K562 (cell line): Measurements from ENCODE around the gene CKLF. TPM values are rescaled to one million over a fixed set of nuclear protein-coding genes. Genes with fewer than 3 reads are reported as not detected.
A peak's percentile ranks its signal among the peaks of the same experiment; 100 is the strongest.

Experiments
- ATAC-seq: fragments of 200-7000 bp; cut with Tn5 transposase; 3 replicates; pipeline ENCODE4 v1.9.1; 2020; ENCODE audit warnings: moderate library complexity
- BruUV-seq: library from RNA; stranded (reverse); fragments of 400-500 nt; replicated peaks from 2 replicates; lab custom pipeline; 2021; lab: Mats Ljungman, UMichigan
- CTCF ChIA-PET: fragments of 300-600 bp; formaldehyde crosslinking; extraction: SDS; loops from one replicate; lab custom pipeline; 2021; ENCODE audit warnings: low intra/inter-chr PET ratio; lab: Yijun Ruan, JAX
- POLR2A ChIA-PET: fragments of 300-600, 350-650 bp; sonication (Branson Sonifier 250); formaldehyde crosslinking; extraction: SDS; loops from one replicate; lab custom pipeline; 2021; ENCODE audit warnings: antibody characterized with exemption, inconsistent platforms; lab: Yijun Ruan, JAX
- DNase-seq, 4 experiments: peaks; one replicate each; pipeline versions ENCODE4 v3.0.0 to v3.0.0-alpha.2; 2011 to 2018; ENCODE audit warnings: low spot score in 3 of 4, mixed read lengths in 3 of 4; ENCODE audit errors: extremely low read depth in 1 of 4
- FAIRE-seq: peaks from 2 replicates; lab custom pipeline; 2011; peaks lifted over from hg19 to GRCh38; lab: Jason Lieb, UNC
- H2AFZ ChIP-seq: 2 replicates; pipeline ENCODE4 v1.6.0; 2011; ENCODE audit warnings: low read depth, low read length, control low read depth, inconsistent platforms
- H3K27ac ChIP-seq: fragments of 200-600 bp; 3 replicates; pipeline ENCODE4 v1.8.0; 2011; ENCODE audit warnings: low read depth, mild to moderate bottlenecking, control low read depth, inconsistent platforms, low read length, moderate library complexity, mixed read lengths; ENCODE audit errors: extremely low read depth
- H3K27me3 ChIP-seq, 2 experiments: fragments of 300-600 bp in 1 of 2; 2 replicates in 1 of 2; 3 replicates in 1 of 2; pipeline versions ENCODE4 v1.6.0 to v1.8.0; 2011; ENCODE audit warnings: inconsistent platforms in 2 of 2, low read length in 2 of 2, mild to moderate bottlenecking in 1 of 2, mixed read lengths in 1 of 2, moderate library complexity in 1 of 2; ENCODE audit not compliant: control insufficient read depth in 2 of 2, insufficient read depth in 2 of 2
- H3K36me3 ChIP-seq: fragments of 300-600 bp; 3 replicates; pipeline ENCODE4 v1.8.0; 2011; ENCODE audit warnings: mild to moderate bottlenecking, low read length, inconsistent platforms; ENCODE audit not compliant: control insufficient read depth, insufficient read depth
- H3K4me1 ChIP-seq, 2 experiments: fragments of 200-600 bp in 1 of 2; replicated peaks in 1 of 2; 2 replicates in 1 of 2; 3 replicates in 1 of 2; pipeline versions ENCODE4 v1.5.1 to v1.8.0; 2011; ENCODE audit warnings: inconsistent platforms in 2 of 2, low read length in 2 of 2, mild to moderate bottlenecking in 1 of 2, mixed read lengths in 1 of 2, moderate library complexity in 1 of 2; ENCODE audit not compliant: control insufficient read depth in 2 of 2, insufficient read depth in 2 of 2
- H3K4me2 ChIP-seq: 2 replicates; pipeline ENCODE4 v1.6.1; 2011; ENCODE audit warnings: low read length, control low read depth, inconsistent platforms, mixed read lengths; ENCODE audit not compliant: insufficient read depth
- H3K4me3 ChIP-seq: fragments of 200-600 bp; sonication (generic), shearing (Covaris generic); 2 replicates; pipeline ENCODE4 v1.5.1; 2016; ENCODE audit warnings: control low read depth, inconsistent platforms
- H3K79me2 ChIP-seq: fragments of 200-600 bp; 3 replicates; pipeline ENCODE4 v1.8.0; 2011; ENCODE audit warnings: low read length, inconsistent platforms; ENCODE audit not compliant: control insufficient read depth, insufficient read depth
- H3K9ac ChIP-seq, 2 experiments: 2 replicates each; pipeline versions ENCODE4 v1.6.0 to v1.6.1; 2011; ENCODE audit warnings: low read depth in 2 of 2, low read length in 2 of 2, control low read depth in 1 of 2, inconsistent platforms in 1 of 2, mild to moderate bottlenecking in 1 of 2, mixed read lengths in 1 of 2; ENCODE audit not compliant: insufficient read depth in 1 of 2
- H3K9me1 ChIP-seq: one replicate; pipeline ENCODE4 v1.6.0; 2011; ENCODE audit warnings: inconsistent platforms, mild to moderate bottlenecking, low read length, moderate library complexity; ENCODE audit not compliant: control insufficient read depth, insufficient read depth
- H3K9me3 ChIP-seq: replicated peaks from 2 replicates; pipeline ENCODE4 v1.5.1; 2011; ENCODE audit warnings: low read depth, low read length, inconsistent platforms; ENCODE audit not compliant: control insufficient read depth, insufficient read depth
- H4K20me1 ChIP-seq: replicated peaks from 2 replicates; pipeline ENCODE4 v1.6.1; 2011; ENCODE audit warnings: low read length, inconsistent platforms, mixed read lengths; ENCODE audit not compliant: control insufficient read depth, insufficient read depth
- CCAR2 ChIP-seq: fragments of 200-400 bp; formaldehyde crosslinking; IDR thresholded peaks from 2 replicates; pipeline ENCODE4 v1.6.1; 2017; ENCODE audit warnings: mild to moderate bottlenecking, low read depth, low read length
- GABPB2 ChIP-seq: fragments of 250-450 bp; sonication (Bioruptor Pico); conservative IDR thresholded peaks from 2 replicates; pipeline ENCODE4 v1.5.1; 2021; ENCODE audit warnings: mild to moderate bottlenecking
- HDAC6 ChIP-seq: IDR thresholded peaks from 2 replicates; pipeline ENCODE4 v1.6.1; 2012; ENCODE audit warnings: low read depth, mild to moderate bottlenecking, control low read depth, inconsistent platforms, low read length, moderate library complexity
- MEF2A ChIP-seq: IDR thresholded peaks from 2 replicates; pipeline ENCODE4 v1.6.1; 2011; ENCODE audit warnings: low read depth, mild to moderate bottlenecking, low read length, moderate library complexity; ENCODE audit not compliant: control insufficient read depth
- NR2F6 ChIP-seq: fragments of 450-650 bp; formaldehyde crosslinking; IDR thresholded peaks from 2 replicates; pipeline ENCODE4 v1.4.0; 2020; ENCODE audit warnings: mild to moderate bottlenecking
- NR3C1 ChIP-seq: sonication (generic); formaldehyde crosslinking; IDR thresholded peaks from 2 replicates; pipeline ENCODE4 v1.8.1; 2022; ENCODE audit warnings: missing genetic modification reagents
- NUFIP1 ChIP-seq: fragments of 450-650 bp; IDR thresholded peaks from 2 replicates; pipeline ENCODE4 v1.6.1; 2018; ENCODE audit not compliant: partially characterized antibody
- POLR2G ChIP-seq: fragments of 200-400 bp; formaldehyde crosslinking; IDR thresholded peaks from 2 replicates; pipeline ENCODE4 v1.6.1; 2017; ENCODE audit warnings: low read depth, mild to moderate bottlenecking, antibody characterized with exemption, low read length, moderate library complexity
- PYGO2 ChIP-seq: fragments of 450-650 bp; IDR thresholded peaks from 2 replicates; pipeline ENCODE4 v1.6.1; 2016; ENCODE audit warnings: mild to moderate bottlenecking, missing genetic modification characterization, moderate library complexity, missing compliant biosample characterization
- RBFOX2 ChIP-seq: fragments of 200-400 bp; formaldehyde crosslinking; IDR thresholded peaks from 2 replicates; pipeline ENCODE4 v1.6.1; 2017; ENCODE audit warnings: low read depth, mild to moderate bottlenecking, low read length, moderate library complexity
- SMARCA5 ChIP-seq: fragments of 450-650 bp; IDR thresholded peaks from 2 replicates; pipeline ENCODE4 v1.6.1; 2016
- TEAD4 ChIP-seq, 2 experiments: sonication (generic) in 1 of 2; formaldehyde crosslinking in 1 of 2; IDR thresholded peaks; 2 replicates each; pipeline versions ENCODE4 v1.6.1 to v1.8.0; 2012 to 2022; ENCODE audit warnings: borderline replicate concordance in 1 of 2, inconsistent platforms in 1 of 2, low read length in 1 of 2, mild to moderate bottlenecking in 1 of 2, missing genetic modification reagents in 1 of 2
- THAP12 ChIP-seq: fragments of 250-450 bp; sonication (Bioruptor Pico); IDR thresholded peaks from 2 replicates; pipeline ENCODE4 v1.9.0; 2021; ENCODE audit warnings: mild to moderate bottlenecking, inconsistent platforms
- ZNF655 ChIP-seq: fragments of 250-450 bp; sonication (Bioruptor Pico); IDR thresholded peaks from 2 replicates; pipeline ENCODE4 v1.5.0; 2021
- ZNF696 ChIP-seq: fragments of 250-450 bp; sonication (Bioruptor Pico); conservative IDR thresholded peaks from 2 replicates; pipeline ENCODE4 v1.4.0; 2020; ENCODE audit warnings: mild to moderate bottlenecking, moderate library complexity
- WGBS: fragments of 100-300 bp; shearing (Covaris generic); methylation state at CpG from one replicate; pipeline ENCODE4 v1.1.6; 2016; ENCODE audit warnings: low coverage, mixed read lengths; ENCODE audit not compliant: insufficient coverage; ENCODE audit errors: missing lambda C conversion rate; 5-methylcytosine and 5-hydroxymethylcytosine counted together
- in situ Hi-C: fragments of 300-500 bp; cut with MboI; formaldehyde crosslinking; loops from 4 replicates; pipeline ENCODE4 v1.15.0; 2018; ENCODE audit warnings: inconsistent platforms, mixed read lengths
- intact Hi-C: fragments of 100-400 bp; cut with micrococcal nuclease; formaldehyde crosslinking; loops from 2 replicates; pipeline ENCODE4 v1.14.2; 2022
- polyA plus RNA-seq, 8 experiments: library from polyadenylated mRNA; depleted of rRNA in 4 of 8; stranded (reverse) in 5 of 8; unstranded in 3 of 8; fragments of >200 nt; fragmentation: Nextera tagmentation in 2 of 8; fragmentation: Illumina TruSeq in 1 of 8; extraction: Ambion mirVana in 2 of 8; extraction: Trizol in 1 of 8; gene quantifications; 2 replicates each; pipeline versions ENCODE4 v1.2.1 to v1.2.3, GENCODE V29; 2011 to 2014; ENCODE audit warnings: inconsistent platforms in 1 of 8, missing spikeins in 1 of 8
- total RNA-seq, 7 experiments: library from RNA; depleted of rRNA in 6 of 7; stranded (reverse); fragments of >200 nt in 6 of 7; fragmentation: Illumina TruSeq in 2 of 7; extraction: Trizol in 2 of 7; gene quantifications; 2 replicates each; pipeline versions ENCODE4 v1.2.1 to v1.2.3, GENCODE V29; 2011 to 2021; ENCODE audit warnings: low replicate concordance in 1 of 7

CKLF gene
- total and polyA plus RNA-seq, 9 of the 15 experiments (the other 6 are each of a cell fraction or from before 2014, with no cell fraction given) = 84.8 to 322 (median 118) TPM

- H3K4me1 ChIP-seq = peaks cover 3 to 8% of the 10 kb centered on the region in 2 experiments; a peak in 3 of 5 replicates
- H3K79me2 ChIP-seq = no peaks in the 10 kb centered on the region
- FAIRE-seq (no peak), DNase-seq (no peak), ATAC-seq (no peak)
- H3K36me3 ChIP-seq = peaks cover 46% of the 10 kb centered on the region; the same call in 2 of the 3 replicates
- no peak within 1 kb of the TSS for H3K27ac ChIP-seq
- H3K4me2 ChIP-seq = no peak within 1 kb of the TSS
- WGBS = 97% methylated on average over 32 of the region's 54 CpGs
- no peak within 1 kb of the TSS for H3K4me3 ChIP-seq
- CTCF ChIA-PET = no interaction called here
- H2AFZ ChIP-seq = no peak within 1 kb of the TSS
- no TSS peak for BruUV-seq
- H4K20me1 ChIP-seq = no peaks in the 10 kb centered on the region
- TF ChIP-seq ZNF655 (CRISPR knock-in tag) = no peak
- no peak for TF ChIP-seq HDAC6
- TF ChIP-seq NR2F6 (CRISPR knock-in tag) = no peak
- no peak for TF ChIP-seq TEAD4 (IDR thresholded peaks at IDR 0.05; ENCODE audit: low read length)
- no peak for TF ChIP-seq TEAD4 (CRISPR knock-in tag; IDR thresholded peaks at IDR 0.05; ENCODE audit: borderline replicate concordance)
- TF ChIP-seq MEF2A = no peak
- no peak for TF ChIP-seq CCAR2
- peak; percentile 39; the same call in 1 of the 2 replicates for TF ChIP-seq POLR2G
- TF ChIP-seq NUFIP1 = no peak
- TF ChIP-seq GABPB2 (CRISPR knock-in tag) = no peak
- no peak for TF ChIP-seq THAP12
- TF ChIP-seq NR3C1 (CRISPR knock-in tag) = no peak
- no peak for TF ChIP-seq SMARCA5
- TF ChIP-seq ZNF696 = no peak
- no peak for TF ChIP-seq PYGO2 (tag)
- TF ChIP-seq RBFOX2 = 0 out of 2 replicates have a peak, but pooled peaks have one; percentile 27
- POLR2A ChIA-PET = interaction anchor here (1.3 kb wide), 1 partner anchor 10 kb away, joined by 3 read pairs; no protein-coding TSS in a partner anchor
- in situ Hi-C loops (no loop called here), intact Hi-C loops (no loop called here)
- no peaks in the 10 kb centered on the region for H3K9me3 ChIP-seq
- no peak within 1 kb of the TSS for H3K9ac ChIP-seq
- no peaks in the 10 kb centered on the region for H3K9me1 ChIP-seq
- no peaks in the 10 kb centered on the region for H3K27me3 ChIP-seq
Observed at GRCh38 chr16:66566051-66566901, 13.9 kb downstream of the CKLF start, which contains the start of gene CMTM1. CMTM1 (plus strand) TSS chr16:66566439; CDS start chr16:66566514, 75 bp downstream.
